GM12878 (cell line): ENCODE measurements around the gene SPINK1.

ENCODE experiments used
- CEBPB ChIP-seq, 2 experiments: fragments of 150-350 bp in 1 of 2; IDR thresholded peaks; 2 replicates each; pipeline ENCODE4 v1.6.1; 2012 to 2014; ENCODE audit warnings: low read depth in 2 of 2, low read length in 2 of 2, borderline replicate concordance in 1 of 2, inconsistent platforms in 1 of 2
- CTCF ChIP-seq, 3 experiments: IDR thresholded peaks in 2 of 3; conservative IDR thresholded peaks in 1 of 3; 2 replicates each; pipeline ENCODE4 v1.5.1; 2011; ENCODE audit warnings: low read depth in 3 of 3, low read length in 3 of 3, mild to moderate bottlenecking in 3 of 3, control low read depth in 2 of 3, moderate library complexity in 2 of 3, inconsistent platforms in 1 of 3, mixed read lengths in 1 of 3; ENCODE audit not compliant: control insufficient read depth in 2 of 3, insufficient read depth in 1 of 3; ENCODE audit errors: extremely low read depth in 1 of 3
- EZH2 ChIP-seq: IDR thresholded peaks from 2 replicates; pipeline ENCODE4 v1.6.1; 2012; ENCODE audit warnings: low read depth, mild to moderate bottlenecking, control low read depth, inconsistent platforms, low read length, borderline replicate concordance; ENCODE audit not compliant: control insufficient read depth
- GATAD2B ChIP-seq: fragments of 450-650 bp; conservative IDR thresholded peaks from 2 replicates; pipeline ENCODE4 v1.6.1; 2017; ENCODE audit warnings: low read depth, mild to moderate bottlenecking, moderate library complexity
- MYC ChIP-seq: IDR thresholded peaks from 2 replicates; pipeline ENCODE4 v1.6.1; 2011; ENCODE audit warnings: mild to moderate bottlenecking, low read length, moderate library complexity, inconsistent platforms; ENCODE audit not compliant: insufficient read depth, insufficient replicate concordance, insufficient read length, severe bottlenecking
- NFYB ChIP-seq: IDR thresholded peaks from 2 replicates; pipeline ENCODE4 v1.6.1; 2011; ENCODE audit warnings: low read depth, mild to moderate bottlenecking, low read length, improper control_type of control experiment, moderate library complexity; ENCODE audit not compliant: insufficient read depth
- SUZ12 ChIP-seq: fragments of 200-600 bp; sonication (generic); IDR thresholded peaks from one replicate; pipeline ENCODE4 v1.6.1; 2018; ENCODE audit warnings: antibody characterized with exemption, mild to moderate bottlenecking; ENCODE audit not compliant: unreplicated experiment

GRCh38 chr5:147805030-147805454 is 26.4 kb downstream of the SPINK1 start:
- TF ChIP-seq CEBPB (IDR thresholded peaks at IDR 0.05; ENCODE audit: borderline replicate concordance in 1 of 2, low read depth in 2 of 2, low read length in 2 of 2), result no peak
- TF ChIP-seq EZH2, result no peak
- no peak for TF ChIP-seq MYC
- no peak for TF ChIP-seq SUZ12
- TF ChIP-seq GATAD2B, result no peak
- no peak for TF ChIP-seq CTCF (IDR thresholded peaks at IDR 0.05 in 2 of 3, conservative IDR thresholded peaks at IDR 0.05 in 1 of 3; ENCODE audit: control insufficient read depth in 2 of 3, extremely low read depth in 1 of 3, insufficient read depth in 1 of 3, low read depth in 3 of 3, low read length in 3 of 3)
- no peak for TF ChIP-seq NFYB
